ENCODE data around the gene ARID1B.

ARID1B gene

DNA sequence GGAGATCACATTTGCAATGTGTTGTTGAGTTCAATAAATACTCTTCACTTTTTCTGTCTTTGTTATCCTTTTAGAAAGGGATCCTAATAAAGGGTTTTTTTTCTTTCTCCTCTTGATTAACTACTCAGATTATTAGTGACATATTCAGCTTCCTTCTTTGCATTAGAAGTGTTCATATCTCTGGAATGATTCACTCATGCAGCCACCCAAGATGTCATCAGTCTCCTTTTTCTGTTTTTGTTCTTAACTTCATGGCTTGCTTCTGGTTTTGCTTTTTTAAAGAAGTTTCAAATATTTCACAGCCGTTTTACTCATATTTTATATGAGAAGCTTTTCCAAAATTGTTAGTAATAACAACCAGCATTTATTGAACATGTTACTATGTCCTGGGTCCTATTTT lies 358.5 kb downstream of the ARID1B start:
- H2AFZ ChIP-seq (ENCODE audit: low read length): no peak overlapping the region
- H3K9ac ChIP-seq (ENCODE audit: low read depth, low read length, poor library complexity): no peak overlapping the region
- no peak overlapping the region for H4K91ac ChIP-seq (ENCODE audit: low read depth, low read length, poor library complexity)
- no peaks in the 10 kb centered on the region for H3K4me1 ChIP-seq (ENCODE audit: control insufficient read depth in 2 of 2, insufficient read depth in 1 of 2, low read depth in 1 of 2, low read length in 2 of 2)
- H3K4ac ChIP-seq (ENCODE audit: low read length): no peak overlapping the region
- no peak overlapping the region for H3K23ac ChIP-seq (ENCODE audit: low read depth, low read length, poor library complexity)
- H3K27me3 ChIP-seq (ENCODE audit: control insufficient read depth in 3 of 3, insufficient read depth in 3 of 3, low read depth in 1 of 3, low read length in 3 of 3): no peaks in the 10 kb centered on the region
- no peak overlapping the region for H3K4me2 ChIP-seq (ENCODE audit: insufficient read depth, low read length, poor library complexity, severe bottlenecking)
- H4K8ac ChIP-seq (ENCODE audit: low read depth, low read length): no peak overlapping the region
- peaks cover 8 to 69% of the 10 kb centered on the region in 2 donors for H3K36me3 ChIP-seq (replicated peaks in 1 of 2; ENCODE audit: control insufficient read depth in 2 of 2, insufficient read depth in 2 of 2, low read length in 2 of 2)
- H3K27ac ChIP-seq (replicated peaks; ENCODE audit: low read length): no peak overlapping the region
- no CpG with 5 or more reads among the region's 1 CpG for WGBS, 2 donors (ENCODE audit: extremely low coverage in 2 of 2, insufficient read length in 2 of 2, insufficient replicate concordance in 1 of 2)
- no peak overlapping the region for H3K14ac ChIP-seq (ENCODE audit: low read length)
- H3K9me3 ChIP-seq (replicated peaks in 1 of 2; ENCODE audit: control insufficient read depth in 2 of 2, insufficient read depth in 1 of 2, low read depth in 1 of 2, low read length in 2 of 2): no peaks in the 10 kb centered on the region
- H2BK12ac ChIP-seq (ENCODE audit: low read length): no peak overlapping the region
- H2BK120ac ChIP-seq (ENCODE audit: low read depth, low read length): no peak overlapping the region
- no peak overlapping the region for H2BK5ac ChIP-seq (ENCODE audit: low read length)
- DNase-seq (ENCODE audit: low spot score): no peak
- H2BK15ac ChIP-seq (ENCODE audit: low read length): no peak overlapping the region
- no peak overlapping the region for H2AK5ac ChIP-seq (ENCODE audit: low read depth, low read length)
- no peaks in the 10 kb centered on the region for H3K79me1 ChIP-seq (ENCODE audit: low read depth, low read length)
- no peak overlapping the region for H3K18ac ChIP-seq (ENCODE audit: low read length)
- H3K4me3 ChIP-seq (ENCODE audit: low read length in 2 of 2): no peak overlapping the region

DNA sequence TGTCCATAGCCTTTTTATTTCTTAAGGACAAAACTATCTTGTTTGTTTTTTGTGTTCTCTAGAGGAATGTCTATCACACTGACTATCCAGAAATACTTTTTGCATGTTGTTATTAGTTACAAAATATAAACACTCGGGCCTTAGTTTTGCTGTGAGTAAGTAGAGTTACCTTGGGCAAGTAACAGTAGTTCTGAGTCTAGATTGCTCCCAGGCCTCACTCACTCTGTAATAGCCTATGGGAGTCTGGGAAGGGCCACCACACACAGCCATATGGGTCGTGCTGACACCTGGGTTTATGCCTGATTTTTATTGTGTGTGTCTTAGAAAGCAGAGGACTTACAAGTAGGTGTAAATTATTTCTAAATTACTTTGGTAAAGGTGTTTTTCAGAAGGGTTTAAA lies 360.3 kb downstream of the ARID1B start:
- H2BK120ac ChIP-seq (ENCODE audit: low read depth, low read length): no peak overlapping the region
- H3K9ac ChIP-seq (ENCODE audit: low read depth, low read length, poor library complexity): no peak overlapping the region
- H4K91ac ChIP-seq (ENCODE audit: low read depth, low read length, poor library complexity): no peak overlapping the region
- no peak overlapping the region for H3K27ac ChIP-seq (replicated peaks; ENCODE audit: low read length)
- H3K4me3 ChIP-seq (ENCODE audit: low read length in 2 of 2): no peak overlapping the region
- H2AK5ac ChIP-seq (ENCODE audit: low read depth, low read length): no peak overlapping the region
- H2BK15ac ChIP-seq (ENCODE audit: low read length): no peak overlapping the region
- no peak overlapping the region for H2AFZ ChIP-seq (ENCODE audit: low read length)
- no peaks in the 10 kb centered on the region for H3K9me3 ChIP-seq (replicated peaks in 1 of 2; ENCODE audit: control insufficient read depth in 2 of 2, insufficient read depth in 1 of 2, low read depth in 1 of 2, low read length in 2 of 2)
- no peak overlapping the region for H3K14ac ChIP-seq (ENCODE audit: low read length)
- H3K4me2 ChIP-seq (ENCODE audit: insufficient read depth, low read length, poor library complexity, severe bottlenecking): no peak overlapping the region
- H3K18ac ChIP-seq (ENCODE audit: low read length): no peak overlapping the region
- H3K4me1 ChIP-seq (ENCODE audit: control insufficient read depth in 2 of 2, insufficient read depth in 1 of 2, low read depth in 1 of 2, low read length in 2 of 2): no peaks in the 10 kb centered on the region
- H2BK5ac ChIP-seq (ENCODE audit: low read length): no peak overlapping the region
- DNase-seq (ENCODE audit: low spot score): no peak
- no peak overlapping the region for H2BK12ac ChIP-seq (ENCODE audit: low read length)
- no peak overlapping the region for H3K4ac ChIP-seq (ENCODE audit: low read length)
- no peaks in the 10 kb centered on the region for H3K79me1 ChIP-seq (ENCODE audit: low read depth, low read length)
- no peaks in the 10 kb centered on the region for H3K27me3 ChIP-seq (ENCODE audit: control insufficient read depth in 3 of 3, insufficient read depth in 3 of 3, low read depth in 1 of 3, low read length in 3 of 3)
- peaks cover 11 to 81% of the 10 kb centered on the region in 2 donors for H3K36me3 ChIP-seq (replicated peaks in 1 of 2; ENCODE audit: control insufficient read depth in 2 of 2, insufficient read depth in 2 of 2, low read length in 2 of 2)
- WGBS, 2 donors (ENCODE audit: extremely low coverage in 2 of 2, insufficient read length in 2 of 2, insufficient replicate concordance in 1 of 2): no CpG with 5 or more reads among the region's 2 CpGs
- no peak overlapping the region for H4K8ac ChIP-seq (ENCODE audit: low read depth, low read length)
- H3K23ac ChIP-seq (ENCODE audit: low read depth, low read length, poor library complexity): no peak overlapping the region

GRCh38 chr6:157139054-157139708 lies 362.0 kb downstream of the ARID1B start:
- no peak for DNase-seq (ENCODE audit: low spot score)
- peaks cover 8 to 67% of the 10 kb centered on the region in 2 donors for H3K36me3 ChIP-seq (replicated peaks in 1 of 2; ENCODE audit: control insufficient read depth in 2 of 2, insufficient read depth in 2 of 2, low read length in 2 of 2)

GRCh38 chr6:157143171-157143889 lies 366.2 kb downstream of the ARID1B start:
- no peak overlapping the region for H3K18ac ChIP-seq (ENCODE audit: low read length)
- H3K9ac ChIP-seq (ENCODE audit: low read depth, low read length, poor library complexity): no peak overlapping the region
- DNase-seq (ENCODE audit: low spot score): no peak
- H3K36me3 ChIP-seq (replicated peaks in 1 of 2; ENCODE audit: control insufficient read depth in 2 of 2, insufficient read depth in 2 of 2, low read length in 2 of 2): peaks cover 3 to 34% of the 10 kb centered on the region in 2 donors
- H3K79me1 ChIP-seq (ENCODE audit: low read depth, low read length): no peaks in the 10 kb centered on the region
- no peak overlapping the region for H2AK5ac ChIP-seq (ENCODE audit: low read depth, low read length)
- H2BK12ac ChIP-seq (ENCODE audit: low read length): no peak overlapping the region
- H2BK120ac ChIP-seq (ENCODE audit: low read depth, low read length): no peak overlapping the region
- no peak overlapping the region for H4K8ac ChIP-seq (ENCODE audit: low read depth, low read length)
- peaks cover 0 to 30% of the 10 kb centered on the region in 2 donors for H3K4me1 ChIP-seq (ENCODE audit: control insufficient read depth in 2 of 2, insufficient read depth in 1 of 2, low read depth in 1 of 2, low read length in 2 of 2)
- no peak overlapping the region for H3K4me3 ChIP-seq (ENCODE audit: low read length in 2 of 2)
- no peaks in the 10 kb centered on the region for H3K27me3 ChIP-seq (ENCODE audit: control insufficient read depth in 3 of 3, insufficient read depth in 3 of 3, low read depth in 1 of 3, low read length in 3 of 3)
- H2AFZ ChIP-seq (ENCODE audit: low read length): no peak overlapping the region
- no peak overlapping the region for H3K4me2 ChIP-seq (ENCODE audit: insufficient read depth, low read length, poor library complexity, severe bottlenecking)
- peak overlapping the region; percentile 82 for H3K27ac ChIP-seq (replicated peaks; ENCODE audit: low read length)
- no peak overlapping the region for H3K4ac ChIP-seq (ENCODE audit: low read length)
- H3K9me3 ChIP-seq (replicated peaks in 1 of 2; ENCODE audit: control insufficient read depth in 2 of 2, insufficient read depth in 1 of 2, low read depth in 1 of 2, low read length in 2 of 2): no peaks in the 10 kb centered on the region
- no peak overlapping the region for H3K14ac ChIP-seq (ENCODE audit: low read length)
- no CpG with 5 or more reads among the region's 10 CpGs for WGBS, 2 donors (ENCODE audit: extremely low coverage in 2 of 2, insufficient read length in 2 of 2, insufficient replicate concordance in 1 of 2)
- no peak overlapping the region for H4K91ac ChIP-seq (ENCODE audit: low read depth, low read length, poor library complexity)
- H3K23ac ChIP-seq (ENCODE audit: low read depth, low read length, poor library complexity): no peak overlapping the region
- no peak overlapping the region for H2BK15ac ChIP-seq (ENCODE audit: low read length)
- no peak overlapping the region for H2BK5ac ChIP-seq (ENCODE audit: low read length)

More at GRCh38 chr6:157139054-157139708, 362.0 kb downstream of the ARID1B start:
- Histone ChIP-seq H2BK120ac (ENCODE audit: low read depth, low read length) (no peak overlapping the region), H2BK5ac (ENCODE audit: low read length) (no peak overlapping the region), H3K18ac (ENCODE audit: low read length) (peak overlapping the region; percentile 11), H2AK5ac (ENCODE audit: low read depth, low read length) (no peak overlapping the region), H3K4me1 (ENCODE audit: control insufficient read depth in 2 of 2, insufficient read depth in 1 of 2, low read depth in 1 of 2, low read length in 2 of 2) (peaks cover 0 to 10% of the 10 kb centered on the region in 2 donors), H3K79me1 (ENCODE audit: low read depth, low read length) (no peaks in the 10 kb centered on the region), H3K9ac (ENCODE audit: low read depth, low read length, poor library complexity) (no peak overlapping the region), H3K9me3 (replicated peaks in 1 of 2; ENCODE audit: control insufficient read depth in 2 of 2, insufficient read depth in 1 of 2, low read depth in 1 of 2, low read length in 2 of 2) (no peaks in the 10 kb centered on the region), H3K27ac (replicated peaks; ENCODE audit: low read length) (no peak overlapping the region), H3K4me3 (ENCODE audit: low read length in 2 of 2) (no peak overlapping the region), H4K91ac (ENCODE audit: low read depth, low read length, poor library complexity) (no peak overlapping the region), H3K27me3 (ENCODE audit: control insufficient read depth in 3 of 3, insufficient read depth in 3 of 3, low read depth in 1 of 3, low read length in 3 of 3) (no peaks in the 10 kb centered on the region), H2BK15ac (ENCODE audit: low read length) (no peak overlapping the region), H3K4me2 (ENCODE audit: insufficient read depth, low read length, poor library complexity, severe bottlenecking) (no peak overlapping the region), H3K4ac (ENCODE audit: low read length) (no peak overlapping the region), H2BK12ac (ENCODE audit: low read length) (no peak overlapping the region), H4K8ac (ENCODE audit: low read depth, low read length) (no peak overlapping the region), H2AFZ (ENCODE audit: low read length) (no peak overlapping the region), H3K14ac (ENCODE audit: low read length) (no peak overlapping the region), H3K23ac (ENCODE audit: low read depth, low read length, poor library complexity) (no peak overlapping the region)
- no CpG with 5 or more reads among the region's 15 CpGs for WGBS, 2 donors (ENCODE audit: extremely low coverage in 2 of 2, insufficient read length in 2 of 2, insufficient replicate concordance in 1 of 2)
